Loucy (cell line): ENCODE results near the gene KCTD14.

ENCODE experiments used
- H2AFZ ChIP-seq: fragments of 200-600 bp; sonication (generic); 2 replicates; pipeline ENCODE4 v1.6.0; 2016; ENCODE audit warnings: antibody characterized with exemption, mild to moderate bottlenecking, low read length, moderate library complexity
- H3F3A ChIP-seq: fragments of 200-600 bp; 2 replicates; pipeline ENCODE4 v1.6.0; 2016; ENCODE audit warnings: antibody characterized with exemption, low read depth, mild to moderate bottlenecking
- H3K27me3 ChIP-seq: fragments of 200-600 bp; sonication (generic); 2 replicates; pipeline ENCODE4 v1.6.1; 2014; ENCODE audit warnings: low read length, mild to moderate bottlenecking; ENCODE audit not compliant: insufficient read depth, poor library complexity, severe bottlenecking
- H3K36me3 ChIP-seq: fragments of 200-600 bp; sonication (generic); 2 replicates; pipeline ENCODE4 v1.6.1; 2016; ENCODE audit warnings: low read length; ENCODE audit not compliant: insufficient read depth
- H3K4me1 ChIP-seq: fragments of 200-600 bp; sonication (generic); 2 replicates; pipeline ENCODE4 v1.5.1; 2014; ENCODE audit warnings: low read length, mild to moderate bottlenecking; ENCODE audit not compliant: insufficient read depth, poor library complexity, severe bottlenecking
- H3K4me2 ChIP-seq: fragments of 200-600 bp; sonication (generic); 2 replicates; pipeline ENCODE4 v1.6.0; 2014; ENCODE audit warnings: antibody characterized with exemption, low read length, low read depth, mild to moderate bottlenecking; ENCODE audit not compliant: poor library complexity, severe bottlenecking
- H3K4me3 ChIP-seq: fragments of 200-600 bp; sonication (generic); 2 replicates; pipeline ENCODE4 v1.5.1; 2014; ENCODE audit warnings: low read length, mild to moderate bottlenecking, mixed read lengths; ENCODE audit not compliant: poor library complexity, severe bottlenecking
- H3K79me2 ChIP-seq: fragments of 200-600 bp; sonication (generic); 2 replicates; pipeline ENCODE4 v1.6.1; 2014; ENCODE audit warnings: low read length; ENCODE audit not compliant: insufficient read depth
- H3K9ac ChIP-seq: fragments of 200-600 bp; sonication (generic); 2 replicates; pipeline ENCODE4 v1.6.0; 2014; ENCODE audit warnings: mild to moderate bottlenecking, low read depth, low read length, moderate library complexity; ENCODE audit not compliant: poor library complexity, severe bottlenecking
- H3K9me2 ChIP-seq: fragments of 200-600 bp; sonication (generic); replicated peaks from 2 replicates; pipeline ENCODE4 v1.6.1; 2016; ENCODE audit warnings: low read depth, low read length, mixed read lengths
- H3K9me3 ChIP-seq: fragments of 200-600 bp; sonication (generic); 2 replicates; pipeline ENCODE4 v1.6.1; 2014; ENCODE audit warnings: mild to moderate bottlenecking, antibody characterized with exemption, low read length, low read depth; ENCODE audit not compliant: insufficient read depth
- H4K20me1 ChIP-seq: fragments of 200-600 bp; sonication (generic); 2 replicates; pipeline ENCODE4 v1.6.0; 2014; ENCODE audit warnings: antibody characterized with exemption, low read length, mild to moderate bottlenecking; ENCODE audit not compliant: insufficient read depth, poor library complexity, severe bottlenecking
- CTCF ChIP-seq: fragments of 200-600 bp; sonication (generic); conservative IDR thresholded peaks from 2 replicates; pipeline ENCODE4 v1.5.1; 2014; ENCODE audit warnings: mild to moderate bottlenecking, antibody characterized with exemption, low read length
- EZH2phosphoT487 ChIP-seq: fragments of 200-600 bp; IDR thresholded peaks from 2 replicates; pipeline ENCODE4 v1.6.1; 2018; ENCODE audit warnings: antibody characterized with exemption, mild to moderate bottlenecking, moderate library complexity, borderline replicate concordance

KCTD14 gene

DNA sequence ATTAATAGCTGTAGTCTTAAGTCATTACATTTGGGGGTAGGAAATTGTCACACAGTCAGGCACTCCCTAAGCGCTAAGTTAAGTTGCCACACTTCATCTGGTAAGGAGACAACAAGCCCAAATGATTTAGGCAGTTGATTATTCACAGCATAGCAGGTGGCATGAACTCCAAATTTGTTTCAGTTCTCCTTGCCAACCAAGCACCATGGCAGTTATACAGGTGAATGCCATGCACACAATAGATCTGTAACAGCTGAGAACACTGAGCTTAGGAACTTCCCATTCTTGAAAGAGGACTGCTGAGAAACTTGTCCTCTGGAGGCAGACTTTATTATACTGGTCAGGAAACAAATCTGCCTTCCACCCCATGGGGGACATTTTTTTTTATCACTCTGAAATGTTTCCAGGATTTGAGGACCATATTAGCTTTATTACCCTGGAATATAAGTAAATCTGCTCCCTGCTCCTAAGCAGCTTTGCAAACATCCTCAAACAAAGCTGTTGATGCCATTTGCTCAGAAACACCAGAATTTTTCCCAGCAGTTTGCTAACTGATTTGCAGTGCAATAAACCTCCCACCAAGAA is 23.5 kb downstream of the KCTD14 start:
- Histone ChIP-seq H3K27me3 (no peaks in the 10 kb centered on the region), H2AFZ (peak overlapping the region; percentile 34; the same call in 1 of the 2 replicates), H3K79me2 (no peaks in the 10 kb centered on the region), H3K4me2 (no peak overlapping the region), H3K36me3 (no peaks in the 10 kb centered on the region), H3K9me3 (no peaks in the 10 kb centered on the region), H4K20me1 (no peaks in the 10 kb centered on the region), H3K9me2 (no peaks in the 10 kb centered on the region), H3K4me3 (no peak overlapping the region), H3K9ac (no peak overlapping the region), H3K4me1 (peaks cover 7% of the 10 kb centered on the region), H3F3A (no peaks in the 10 kb centered on the region)
- TF ChIP-seq EZH2phosphoT487, result no peak

- no peaks in the 10 kb centered on the region; the same call in 1 of the 2 replicates for H3K36me3 ChIP-seq
- TF ChIP-seq EZH2phosphoT487 (no peak), CTCF (no peak; the same call in 1 of the 2 replicates)
- H3F3A ChIP-seq, result no peaks in the 10 kb centered on the region
- peaks cover 22% of the 10 kb centered on the region for H3K4me1 ChIP-seq
- peak within 1 kb of the TSS; percentile 82 for H3K4me3 ChIP-seq
- no peaks in the 10 kb centered on the region for H3K27me3 ChIP-seq
- no peaks in the 10 kb centered on the region for H4K20me1 ChIP-seq
- H2AFZ ChIP-seq, result peak within 1 kb of the TSS; percentile 96
- H3K9me3 ChIP-seq, result no peaks in the 10 kb centered on the region
- peak within 1 kb of the TSS; percentile 90 for H3K9ac ChIP-seq
- peak within 1 kb of the TSS; percentile 97 for H3K4me2 ChIP-seq
- no peaks in the 10 kb centered on the region for H3K9me2 ChIP-seq
- H3K79me2 ChIP-seq, result peaks cover 29% of the 10 kb centered on the region
Measured at GRCh38 chr11:77994434-77995362, 28.4 kb downstream of the KCTD14 start, which contains the start of gene INTS4. Gene INTS4 (minus strand): TSS chr11:77994668. CDS start chr11:77994643, 25 bp downstream.

GRCh38 chr11:77993902-77994301 is 29.2 kb downstream of the KCTD14 start:
- peak overlapping the region; percentile 91 for H2AFZ ChIP-seq
- peak overlapping the region; percentile 90 for H3K9ac ChIP-seq
- no peaks in the 10 kb centered on the region for H3K9me3 ChIP-seq
- no peaks in the 10 kb centered on the region for H3K9me2 ChIP-seq
- H3K4me2 ChIP-seq, result peak overlapping the region; percentile 91
- peaks cover 22% of the 10 kb centered on the region for H3K4me1 ChIP-seq
- TF ChIP-seq CTCF (no peak), EZH2phosphoT487 (no peak)
- H3K36me3 ChIP-seq, result no peaks in the 10 kb centered on the region; the same call in 1 of the 2 replicates
- peak overlapping the region; percentile 82 for H3K4me3 ChIP-seq
- peaks cover 29% of the 10 kb centered on the region for H3K79me2 ChIP-seq
- H3K27me3 ChIP-seq, result no peaks in the 10 kb centered on the region
- H4K20me1 ChIP-seq, result no peaks in the 10 kb centered on the region
- no peaks in the 10 kb centered on the region for H3F3A ChIP-seq
